Ascending aorta (tissue), 2 donors: Measurements from ENCODE around the gene MND1. TPM values are rescaled to one million over a fixed set of nuclear protein-coding genes. Genes with fewer than 3 reads are reported as not detected.

Source experiments
- DNase-seq, 2 donors: peaks; one replicate each; pipeline ENCODE4 v3.0.0-alpha.2; 2019; ENCODE audit warnings: low spot score in 2 of 2
- H3K27ac ChIP-seq, 2 donors: fragments of 200-600 bp; sonication (generic); one replicate each; pipeline ENCODE4 v1.5.1; 2016 to 2017; ENCODE audit warnings: mild to moderate bottlenecking in 1 of 2
- H3K27me3 ChIP-seq: fragments of 200-600 bp; sonication (generic); one replicate; pipeline ENCODE4 v1.5.1; 2017
- H3K36me3 ChIP-seq, 2 donors: fragments of 200-600 bp; sonication (generic); one replicate each; pipeline ENCODE4 v1.5.1; 2016
- H3K4me1 ChIP-seq, 2 donors: fragments of 200-600 bp; sonication (generic); one replicate each; pipeline ENCODE4 v1.5.1; 2016 to 2017; ENCODE audit warnings: mild to moderate bottlenecking in 1 of 2
- H3K4me3 ChIP-seq, 2 donors: fragments of 200-600 bp; sonication (generic); one replicate each; pipeline ENCODE4 v1.5.1; 2016 to 2017; ENCODE audit warnings: mild to moderate bottlenecking in 1 of 2
- H3K9me3 ChIP-seq, 2 donors: fragments of 200-600 bp; sonication (generic); one replicate each; pipeline ENCODE4 v1.5.1; 2016
- CTCF ChIP-seq, 3 experiments: fragments of 200-600 bp in 2 of 3; fragments of 450-650 bp in 1 of 3; sonication (generic) in 2 of 3; IDR thresholded peaks; one replicate each; pipeline ENCODE4 v1.5.1; 2016 to 2019; ENCODE audit warnings: antibody characterized with exemption in 3 of 3, mild to moderate bottlenecking in 1 of 3, moderate library complexity in 1 of 3
- intact Hi-C: fragments of 100-400 bp; cut with DNase I; formaldehyde crosslinking; loops from one replicate; pipeline ENCODE4 v1.15.1; 2023
- total RNA-seq: library from RNA; depleted of rRNA; stranded (reverse); fragments of >200 nt; gene quantifications from one replicate; pipeline ENCODE4 v1.1.0, GENCODE V29; 2016

MND1 gene
- total RNA-seq, 1 donor from 2014 or later, result not detected

- no peak for DNase-seq
- intact Hi-C loops, result no loop called here
- Histone ChIP-seq H3K9me3 (no peaks in the 10 kb centered on the region), H3K4me1 (peaks cover 0 to 5% of the 10 kb centered on the region in 2 donors), H3K36me3 (peaks cover 0 to 8% of the 10 kb centered on the region in 2 donors), H3K4me3 (no peak overlapping the region), H3K27me3 (no peaks in the 10 kb centered on the region), H3K27ac (peak overlapping the region in 1 of 2 donors; percentile 32)
- no peak for TF ChIP-seq CTCF (IDR thresholded peaks at IDR 0.05)
Measured at GRCh38 chr4:153326513-153326912, 18.0 kb upstream of the MND1 start.

- Histone ChIP-seq H3K36me3 (peaks cover 0 to 8% of the 10 kb centered on the region in 2 donors), H3K4me1 (peaks cover 0 to 5% of the 10 kb centered on the region in 2 donors), H3K4me3 (no peak overlapping the region), H3K9me3 (no peaks in the 10 kb centered on the region), H3K27ac (no peak overlapping the region), H3K27me3 (no peaks in the 10 kb centered on the region)
- no peak for DNase-seq
- intact Hi-C loops, result no loop called here
- no peak for TF ChIP-seq CTCF (IDR thresholded peaks at IDR 0.05)
Measured at GRCh38 chr4:153327247-153327646, 17.2 kb upstream of the MND1 start.

GRCh38 chr4:153332936-153333335 lies 11.6 kb upstream of the MND1 start:
- no peaks in the 10 kb centered on the region for H3K4me1 ChIP-seq
- intact Hi-C loops, result no loop called here
- no peak overlapping the region for H3K4me3 ChIP-seq
- H3K9me3 ChIP-seq, result no peaks in the 10 kb centered on the region
- no peak for TF ChIP-seq CTCF (IDR thresholded peaks at IDR 0.05)
- no peak overlapping the region for H3K27ac ChIP-seq
- no peaks in the 10 kb centered on the region for H3K27me3 ChIP-seq
- DNase-seq, result no peak
- H3K36me3 ChIP-seq, result peaks cover 0 to 10% of the 10 kb centered on the region in 2 donors

- Histone ChIP-seq H3K27me3 (no peaks in the 10 kb centered on the region), H3K4me1 (no peaks in the 10 kb centered on the region), H3K9me3 (no peaks in the 10 kb centered on the region), H3K36me3 (peaks cover 0 to 10% of the 10 kb centered on the region in 2 donors), H3K4me3 (no peak overlapping the region), H3K27ac (no peak overlapping the region)
- no peak for DNase-seq
- TF ChIP-seq CTCF (IDR thresholded peaks at IDR 0.05), result no peak
- intact Hi-C loops, result no loop called here
Measured at GRCh38 chr4:153333874-153334273, 10.6 kb upstream of the MND1 start.

- TF ChIP-seq CTCF (IDR thresholded peaks at IDR 0.05), result no peak
- peaks cover 0 to 10% of the 10 kb centered on the region in 2 donors for H3K36me3 ChIP-seq
- no peak overlapping the region for H3K4me3 ChIP-seq
- no peaks in the 10 kb centered on the region for H3K27me3 ChIP-seq
- intact Hi-C loops, result no loop called here
- no peak overlapping the region for H3K27ac ChIP-seq
- H3K9me3 ChIP-seq, result no peaks in the 10 kb centered on the region
- DNase-seq, result no peak
- H3K4me1 ChIP-seq, result no peaks in the 10 kb centered on the region
Measured at GRCh38 chr4:153335665-153336064, 8.8 kb upstream of the MND1 start.

- H3K9me3 ChIP-seq, result no peaks in the 10 kb centered on the region
- H3K36me3 ChIP-seq, result peaks cover 0 to 10% of the 10 kb centered on the region in 2 donors
- H3K4me1 ChIP-seq, result no peaks in the 10 kb centered on the region
- H3K27ac ChIP-seq, result no peak overlapping the region
- intact Hi-C loops, result no loop called here
- DNase-seq, result no peak
- H3K27me3 ChIP-seq, result no peaks in the 10 kb centered on the region
- H3K4me3 ChIP-seq, result no peak overlapping the region
- TF ChIP-seq CTCF (IDR thresholded peaks at IDR 0.05), result no peak
Measured at GRCh38 chr4:153337686-153338085, 6.8 kb upstream of the MND1 start.
